HL-60 (cell line): ENCODE measurements around the gene MMP23B.

Experiments
- CTCF ChIP-seq: IDR thresholded peaks from one replicate; pipeline ENCODE4 v1.5.1; 2011; ENCODE audit warnings: low read length, control low read depth, inconsistent platforms; ENCODE audit not compliant: insufficient read depth
- GABPA ChIP-seq: IDR thresholded peaks from 2 replicates; pipeline ENCODE4 v1.6.1; 2012; ENCODE audit warnings: low read depth
- POLR2AphosphoS5 ChIP-seq: IDR thresholded peaks from 2 replicates; pipeline ENCODE4 v1.6.1; 2012; ENCODE audit warnings: low read depth
- SPI1 ChIP-seq: IDR thresholded peaks from 2 replicates; pipeline ENCODE4 v1.6.1; 2012; ENCODE audit warnings: low read depth, mild to moderate bottlenecking, borderline replicate concordance

GRCh38 chr1:1671365-1672119 is 39.6 kb downstream of the MMP23B start:
- no peak for TF ChIP-seq CTCF
- TF ChIP-seq POLR2AphosphoS5 = no peak
- no peak for TF ChIP-seq SPI1
- TF ChIP-seq GABPA = no peak
